SK-N-SH (cell line): ENCODE measurements around the gene BTBD10. TPM values are rescaled to one million over a fixed set of nuclear protein-coding genes. Genes with fewer than 3 reads are reported as not detected.

Source experiments
- CTCF ChIA-PET: fragments of 300-600, 350-600 bp; formaldehyde crosslinking; extraction: SDS; loops from one replicate; lab custom pipeline; 2021; lab: Yijun Ruan, JAX
- POLR2A ChIA-PET: fragments of 350-600 bp; sonication (Branson Sonifier 250); formaldehyde crosslinking; extraction: SDS; loops from one replicate; lab custom pipeline; 2020; ENCODE audit warnings: antibody characterized with exemption, inconsistent platforms; lab: Yijun Ruan, JAX
- DNase-seq: peaks from one replicate; pipeline ENCODE4 v3.0.0; 2012
- H2AFZ ChIP-seq: fragments of 200-600 bp; sonication (generic); 2 replicates; pipeline ENCODE4 v1.8.1; 2016; ENCODE audit warnings: antibody characterized with exemption, mild to moderate bottlenecking, low read depth
- H3F3A ChIP-seq: fragments of 200-600 bp; sonication (generic); replicated peaks from 2 replicates; pipeline ENCODE3; 2016; ENCODE audit warnings: antibody characterized with exemption, mild to moderate bottlenecking; ENCODE audit not compliant: insufficient read depth
- H3K27ac ChIP-seq, 2 experiments: fragments of 200-500 bp in 1 of 2; fragments of 200-600 bp in 1 of 2; sonication (Bioruptor generic) in 1 of 2; sonication (generic), shearing (Covaris generic) in 1 of 2; 2 replicates each; pipeline versions ENCODE4 v1.5.1 to v1.6.1; 2014 to 2016; ENCODE audit warnings: low read depth in 2 of 2, inconsistent platforms in 1 of 2, low read length in 1 of 2, mild to moderate bottlenecking in 1 of 2, mixed read lengths in 1 of 2
- H3K27me3 ChIP-seq: fragments of 200-600 bp; sonication (generic), shearing (Covaris generic); 2 replicates; pipeline ENCODE4 v1.6.1; 2016; ENCODE audit warnings: mixed run types; ENCODE audit not compliant: insufficient read depth
- H3K36me3 ChIP-seq, 2 experiments: fragments of 200-500 bp in 1 of 2; fragments of 200-600 bp in 1 of 2; sonication (Bioruptor generic) in 1 of 2; sonication (generic) in 1 of 2; replicated peaks in 1 of 2; 2 replicates each; pipeline versions ENCODE3 to v1.5.1; 2014 to 2016; ENCODE audit warnings: low read length in 1 of 2, mild to moderate bottlenecking in 1 of 2; ENCODE audit not compliant: insufficient read depth in 2 of 2, control insufficient read depth in 1 of 2
- H3K4me1 ChIP-seq, 2 experiments: fragments of 200-500 bp in 1 of 2; fragments of 200-600 bp in 1 of 2; sonication (Bioruptor generic) in 1 of 2; sonication (generic), shearing (Covaris generic) in 1 of 2; 2 replicates each; pipeline versions ENCODE4 v1.5.1 to v1.6.1; 2014 to 2016; ENCODE audit warnings: low read depth in 1 of 2, low read length in 1 of 2, mixed run types in 1 of 2; ENCODE audit not compliant: insufficient read depth in 2 of 2, control insufficient read depth in 1 of 2
- H3K4me2 ChIP-seq: fragments of 200-600 bp; sonication (generic), shearing (Covaris generic); 2 replicates; pipeline ENCODE4 v1.6.1; 2017; ENCODE audit warnings: mixed run types
- H3K4me3 ChIP-seq, 2 experiments: fragments of 200-500 bp in 1 of 2; fragments of 200-600 bp in 1 of 2; sonication (Bioruptor generic) in 1 of 2; sonication (generic), shearing (Covaris generic) in 1 of 2; 2 replicates each; pipeline versions ENCODE4 v1.5.1 to v1.8.1; 2014 to 2016; ENCODE audit warnings: low read depth in 2 of 2, inconsistent platforms in 1 of 2, low read length in 1 of 2, mild to moderate bottlenecking in 1 of 2, mixed read lengths in 1 of 2, moderate library complexity in 1 of 2
- H3K79me2 ChIP-seq: fragments of 200-600 bp; sonication (generic); 2 replicates; pipeline ENCODE4 v1.8.1; 2017; ENCODE audit warnings: mild to moderate bottlenecking; ENCODE audit not compliant: insufficient read depth
- H3K9ac ChIP-seq: fragments of 200-600 bp; sonication (generic); 2 replicates; pipeline ENCODE4 v1.6.1; 2017; ENCODE audit warnings: mixed run types
- H3K9me2 ChIP-seq: fragments of 200-600 bp; sonication (generic); 2 replicates; pipeline ENCODE4 v1.6.1; 2017; ENCODE audit warnings: mixed run types
- H3K9me3 ChIP-seq: fragments of 200-600 bp; sonication (generic); 2 replicates; pipeline ENCODE4 v1.6.1; 2017; ENCODE audit warnings: mixed run types, mild to moderate bottlenecking, moderate library complexity
- H4K20me1 ChIP-seq: fragments of 200-600 bp; sonication (generic); 2 replicates; pipeline ENCODE4 v1.6.1; 2017; ENCODE audit warnings: mild to moderate bottlenecking, mixed run types; ENCODE audit not compliant: insufficient read depth
- CTCF ChIP-seq: fragments of 200-600 bp; sonication (generic); IDR thresholded peaks from 2 replicates; pipeline ENCODE4 v1.6.1; 2017; ENCODE audit warnings: antibody characterized with exemption, mild to moderate bottlenecking, moderate library complexity
- IRF3 ChIP-seq: fragments of 150-350 bp; IDR thresholded peaks from 2 replicates; pipeline ENCODE4 v1.6.1; 2016; ENCODE audit warnings: mild to moderate bottlenecking, low read depth, low read length
- JUND ChIP-seq: IDR thresholded peaks from 2 replicates; pipeline ENCODE4 v1.4.0; 2012
- MAX ChIP-seq: IDR thresholded peaks from 2 replicates; pipeline ENCODE4 v1.4.0; 2012; ENCODE audit warnings: low read depth
- MXI1 ChIP-seq: IDR thresholded peaks from 2 replicates; pipeline ENCODE4 v1.6.1; 2012; ENCODE audit warnings: mild to moderate bottlenecking, low read depth, low read length, improper control_type of control experiment
- REST ChIP-seq: IDR thresholded peaks from 2 replicates; pipeline ENCODE4 v1.6.1; 2012; ENCODE audit warnings: mild to moderate bottlenecking, low read depth, low read length, moderate library complexity
- TEAD4 ChIP-seq: IDR thresholded peaks from 2 replicates; pipeline ENCODE4 v1.4.0; 2012; ENCODE audit warnings: mild to moderate bottlenecking, borderline replicate concordance; ENCODE audit not compliant: insufficient read depth
- ZBTB33 ChIP-seq: IDR thresholded peaks from 2 replicates; pipeline ENCODE4 v1.4.0; 2012; ENCODE audit warnings: low read depth, borderline replicate concordance
- WGBS: methylation state at CpG from one replicate; pipeline ENCODE4 v1.1.6; 2017; ENCODE audit warnings: low lambda C conversion rate; 5-methylcytosine and 5-hydroxymethylcytosine counted together
- polyA plus RNA-seq, 3 experiments: library from polyadenylated mRNA; depleted of rRNA; stranded (reverse); fragments of >200 nt; gene quantifications; 2 replicates each; pipeline ENCODE4 v1.2.3, GENCODE V29; 2012

Gene BTBD10
- polyA plus RNA-seq, 1 of the 3 experiments (the other 2 are of a cell fraction), result 23.0 TPM

GRCh38 chr11:13462311-13462900, 616 bp downstream of the BTBD10 start:
- peak overlapping the region; percentile 88 for H2AFZ ChIP-seq
- WGBS, result 1% methylated on average over 15 of the region's 18 CpGs
- H3K36me3 ChIP-seq, result no peaks in the 10 kb centered on the region
- ChIA-PET CTCF (interaction anchor here (0.8 to 1.1 kb wide), 6 partner anchors 11 to 252 kb away, joined by 3 to 5 read pairs (median 4); no protein-coding TSS in a partner anchor), POLR2A (interaction anchor here (0.6 to 1.0 kb wide), 2 partner anchors 22 to 25 kb away, joined by 3 read pairs; no protein-coding TSS in a partner anchor)
- peaks cover 51% of the 10 kb centered on the region for H3K79me2 ChIP-seq
- H3K4me1 ChIP-seq, result peaks cover 12 to 17% of the 10 kb centered on the region in 2 experiments; a peak in 3 of 4 replicates
- no peaks in the 10 kb centered on the region for H3K9me3 ChIP-seq
- H3K27ac ChIP-seq, result peak overlapping the region; percentile 78 to 92
- 0 out of 2 replicates have a peak, but pooled peaks have one; percentile 10 for TF ChIP-seq TEAD4
- no peak for TF ChIP-seq MAX
- peak; percentile 75; the same call in 1 of the 2 replicates for TF ChIP-seq MXI1
- no peak for TF ChIP-seq IRF3
- TF ChIP-seq JUND, result no peak
- no peak for TF ChIP-seq REST
- TF ChIP-seq ZBTB33, result no peak
- TF ChIP-seq CTCF, result peak; percentile 16; the same call in 1 of the 2 replicates
- H3F3A ChIP-seq, result peaks cover 11% of the 10 kb centered on the region
- DNase-seq, result peak; percentile 73
- peak overlapping the region; percentile 82 for H3K9ac ChIP-seq
- H3K4me3 ChIP-seq, result peak overlapping the region; percentile 79 to 95
- H3K4me2 ChIP-seq, result peak overlapping the region; percentile 75
- no peaks in the 10 kb centered on the region for H3K27me3 ChIP-seq
- H4K20me1 ChIP-seq, result peaks cover 10% of the 10 kb centered on the region; the same call in 1 of the 2 replicates
- no peaks in the 10 kb centered on the region for H3K9me2 ChIP-seq
